Calu3 (cell line): Measurements from ENCODE around the gene TEAD1. TPM values are rescaled to one million over a fixed set of nuclear protein-coding genes. Genes with fewer than 3 reads are reported as not detected.
A peak's percentile ranks its signal among the peaks of the same experiment; 100 is the strongest.

ENCODE experiments used
- BruUV-seq: library from RNA; stranded (reverse); fragments of 400-500 nt; replicated peaks from 2 replicates; lab custom pipeline; 2021; lab: Mats Ljungman, UMichigan
- CTCF ChIA-PET: fragments of 300-600 bp; sonication (Branson Sonifier 250); formaldehyde crosslinking; loops from one replicate; lab custom pipeline; 2022; ENCODE audit warnings: antibody characterized with exemption; lab: Charles Lee
- DNase-seq: peaks from one replicate; pipeline ENCODE4 v3.0.0; 2022
- H3K27ac Mint-ChIP-seq: one replicate; pipeline ENCODE4 v1.8.0; 2022; ENCODE audit warnings: mixed read lengths; ENCODE audit not compliant: unreplicated experiment
- H3K27me3 Mint-ChIP-seq: one replicate; pipeline ENCODE4 v1.8.0; 2022; ENCODE audit warnings: mixed read lengths; ENCODE audit not compliant: unreplicated experiment
- H3K36me3 Mint-ChIP-seq: one replicate; pipeline ENCODE4 v1.8.0; 2022; ENCODE audit warnings: mild to moderate bottlenecking, moderate library complexity, mixed read lengths; ENCODE audit not compliant: insufficient read depth, unreplicated experiment
- H3K4me1 Mint-ChIP-seq: one replicate; pipeline ENCODE4 v1.8.0; 2022; ENCODE audit warnings: mild to moderate bottlenecking, low read depth, mixed read lengths; ENCODE audit not compliant: unreplicated experiment
- H3K4me3 Mint-ChIP-seq: one replicate; pipeline ENCODE4 v1.8.0; 2022; ENCODE audit warnings: mild to moderate bottlenecking, low read depth, moderate library complexity, mixed read lengths; ENCODE audit not compliant: unreplicated experiment
- H3K9me3 Mint-ChIP-seq: one replicate; pipeline ENCODE4 v1.8.0; 2022; ENCODE audit warnings: low read depth, mixed read lengths; ENCODE audit not compliant: unreplicated experiment
- intact Hi-C: fragments of 100-400 bp; cut with micrococcal nuclease; formaldehyde crosslinking; loops from one replicate; pipeline ENCODE4 v1.10.0; 2022; ENCODE audit not compliant: unreplicated experiment
- total RNA-seq: library from RNA; stranded (reverse); gene quantifications from 2 replicates; pipeline ENCODE4 v1.2.3, GENCODE V29; 2022
- TF ChIP-seq, protein P1 (sequence below): fragments of 200-600 bp; IDR thresholded peaks from one replicate; pipeline ENCODE4 v1.8.0; 2022; ENCODE audit warnings: antibody characterized with exemption; ENCODE audit not compliant: unreplicated experiment

Gene TEAD1
- total RNA-seq, 1 experiment from 2014 or later = 104 TPM

GRCh38 chr11:12822392-12823022 lies 148.3 kb downstream of the TEAD1 start:
- Mint-ChIP-seq H3K4me1 (peaks cover 16% of the 10 kb centered on the region), H3K9me3 (no peaks in the 10 kb centered on the region), H3K4me3 (no peak overlapping the region), H3K36me3 (peaks cover 8% of the 10 kb centered on the region), H3K27me3 (no peaks in the 10 kb centered on the region), H3K27ac (no peak overlapping the region)
- CTCF ChIA-PET = interaction anchor here (0.9 to 1.0 kb wide), 2 partner anchors 9 to 76 kb away, joined by 3 to 7 read pairs; no protein-coding TSS in a partner anchor
- intact Hi-C loops = no loop called here
- no peak for DNase-seq
- TF ChIP-seq, protein P1, sequence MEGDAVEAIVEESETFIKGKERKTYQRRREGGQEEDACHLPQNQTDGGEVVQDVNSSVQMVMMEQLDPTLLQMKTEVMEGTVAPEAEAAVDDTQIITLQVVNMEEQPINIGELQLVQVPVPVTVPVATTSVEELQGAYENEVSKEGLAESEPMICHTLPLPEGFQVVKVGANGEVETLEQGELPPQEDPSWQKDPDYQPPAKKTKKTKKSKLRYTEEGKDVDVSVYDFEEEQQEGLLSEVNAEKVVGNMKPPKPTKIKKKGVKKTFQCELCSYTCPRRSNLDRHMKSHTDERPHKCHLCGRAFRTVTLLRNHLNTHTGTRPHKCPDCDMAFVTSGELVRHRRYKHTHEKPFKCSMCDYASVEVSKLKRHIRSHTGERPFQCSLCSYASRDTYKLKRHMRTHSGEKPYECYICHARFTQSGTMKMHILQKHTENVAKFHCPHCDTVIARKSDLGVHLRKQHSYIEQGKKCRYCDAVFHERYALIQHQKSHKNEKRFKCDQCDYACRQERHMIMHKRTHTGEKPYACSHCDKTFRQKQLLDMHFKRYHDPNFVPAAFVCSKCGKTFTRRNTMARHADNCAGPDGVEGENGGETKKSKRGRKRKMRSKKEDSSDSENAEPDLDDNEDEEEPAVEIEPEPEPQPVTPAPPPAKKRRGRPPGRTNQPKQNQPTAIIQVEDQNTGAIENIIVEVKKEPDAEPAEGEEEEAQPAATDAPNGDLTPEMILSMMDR = no peak
- no TSS peak for BruUV-seq

DNA sequence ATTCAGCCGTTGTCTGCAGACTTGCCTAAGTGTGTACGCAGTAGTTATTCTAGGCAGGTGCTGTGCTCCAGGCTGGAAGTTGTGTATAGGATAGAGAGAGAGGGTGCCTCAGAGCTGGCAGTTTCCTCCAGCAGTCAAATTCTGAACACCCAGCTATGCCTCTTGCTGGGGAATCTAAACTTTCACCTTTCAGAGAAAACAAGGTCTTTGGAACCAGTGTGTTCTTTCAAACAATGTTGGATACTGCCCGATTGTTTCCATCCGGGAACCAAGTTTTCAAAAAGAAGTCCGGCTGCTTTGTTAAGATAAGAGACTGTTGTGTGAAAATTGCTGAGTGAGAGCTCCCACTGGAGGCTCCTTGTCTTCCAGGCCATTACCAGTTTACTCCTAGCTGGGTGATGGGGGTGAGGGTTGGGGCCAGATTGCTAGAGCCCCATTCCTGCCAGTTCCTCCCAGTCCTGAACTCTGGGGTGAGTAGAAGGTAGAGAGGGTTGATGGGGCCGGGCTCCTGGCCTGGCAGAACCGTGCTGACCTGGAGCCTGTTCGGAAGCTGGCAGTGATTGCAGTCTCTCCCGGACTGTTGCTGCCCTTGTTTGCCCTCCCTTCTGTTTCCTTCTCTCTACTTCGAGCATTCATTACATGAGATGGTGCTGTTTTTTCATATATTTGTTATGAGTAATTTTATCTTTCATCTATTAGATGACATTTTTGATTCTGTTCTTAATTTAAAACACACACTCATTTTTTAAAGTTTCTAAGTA lies 150.2 kb downstream of the TEAD1 start:
- no peak for DNase-seq
- BruUV-seq = no TSS peak
- Mint-ChIP-seq H3K27ac (no peak overlapping the region), H3K4me3 (no peak overlapping the region), H3K9me3 (no peaks in the 10 kb centered on the region), H3K4me1 (peaks cover 35% of the 10 kb centered on the region), H3K27me3 (no peaks in the 10 kb centered on the region), H3K36me3 (peaks cover 20% of the 10 kb centered on the region)
- CTCF ChIA-PET = no interaction called here
- intact Hi-C loops = loop anchor here (5.0 kb wide), 1 partner anchor 63 kb away; no protein-coding TSS in a partner anchor
- TF ChIP-seq, protein P1 = no peak

GRCh38 chr11:12826441-12826840 lies 152.2 kb downstream of the TEAD1 start:
- TF ChIP-seq, protein P1 = no peak
- no peak overlapping the region for H3K4me3 Mint-ChIP-seq
- H3K9me3 Mint-ChIP-seq = no peaks in the 10 kb centered on the region
- CTCF ChIA-PET = no interaction called here
- BruUV-seq = no TSS peak
- no peak for DNase-seq
- peak overlapping the region; percentile 89 for H3K27ac Mint-ChIP-seq
- intact Hi-C loops = loop anchor here (5.0 kb wide), 1 partner anchor 61 kb away; no protein-coding TSS in a partner anchor
- peaks cover 53% of the 10 kb centered on the region for H3K4me1 Mint-ChIP-seq
- H3K36me3 Mint-ChIP-seq = peaks cover 23% of the 10 kb centered on the region
- H3K27me3 Mint-ChIP-seq = no peaks in the 10 kb centered on the region

GRCh38 chr11:12827369-12827768 lies 153.1 kb downstream of the TEAD1 start:
- CTCF ChIA-PET = interaction anchor here (1.0 to 2.7 kb wide), 8 partner anchors 15 to 228 kb away, joined by 3 to 13 read pairs (median 6); no protein-coding TSS in a partner anchor
- peak overlapping the region; percentile 89 for H3K27ac Mint-ChIP-seq
- no peaks in the 10 kb centered on the region for H3K9me3 Mint-ChIP-seq
- intact Hi-C loops = loop anchor here (5.0 kb wide), 1 partner anchor 60 kb away; no protein-coding TSS in a partner anchor
- BruUV-seq = no TSS peak
- H3K4me3 Mint-ChIP-seq = peak overlapping the region; percentile 79
- H3K36me3 Mint-ChIP-seq = peaks cover 19% of the 10 kb centered on the region
- no peaks in the 10 kb centered on the region for H3K27me3 Mint-ChIP-seq
- TF ChIP-seq, protein P1 = no peak
- peaks cover 59% of the 10 kb centered on the region for H3K4me1 Mint-ChIP-seq
- DNase-seq = no peak
